K562 (cell line): ENCODE results near the gene SON. TPM values are rescaled to one million over a fixed set of nuclear protein-coding genes. Genes with fewer than 3 reads are reported as not detected.

Experiments used
- ATAC-seq: fragments of 200-7000 bp; cut with Tn5 transposase; 3 replicates; pipeline ENCODE4 v1.9.1; 2020; ENCODE audit warnings: moderate library complexity
- BruUV-seq: library from RNA; stranded (reverse); fragments of 400-500 nt; replicated peaks from 2 replicates; lab custom pipeline; 2021; lab: Mats Ljungman, UMichigan
- CTCF ChIA-PET: fragments of 300-600 bp; formaldehyde crosslinking; extraction: SDS; loops from one replicate; lab custom pipeline; 2021; ENCODE audit warnings: low intra/inter-chr PET ratio; lab: Yijun Ruan, JAX
- POLR2A ChIA-PET: fragments of 300-600, 350-650 bp; sonication (Branson Sonifier 250); formaldehyde crosslinking; extraction: SDS; loops from one replicate; lab custom pipeline; 2021; ENCODE audit warnings: antibody characterized with exemption, inconsistent platforms; lab: Yijun Ruan, JAX
- DNase-seq, 4 experiments: peaks; one replicate each; pipeline versions ENCODE4 v3.0.0 to v3.0.0-alpha.2; 2011 to 2018; ENCODE audit warnings: low spot score in 3 of 4, mixed read lengths in 3 of 4; ENCODE audit errors: extremely low read depth in 1 of 4
- FAIRE-seq: peaks from 2 replicates; lab custom pipeline; 2011; peaks lifted over from hg19 to GRCh38; lab: Jason Lieb, UNC
- H2AFZ ChIP-seq: 2 replicates; pipeline ENCODE4 v1.6.0; 2011; ENCODE audit warnings: low read depth, low read length, control low read depth, inconsistent platforms
- H3K27ac ChIP-seq: fragments of 200-600 bp; 3 replicates; pipeline ENCODE4 v1.8.0; 2011; ENCODE audit warnings: low read depth, mild to moderate bottlenecking, control low read depth, inconsistent platforms, low read length, moderate library complexity, mixed read lengths; ENCODE audit errors: extremely low read depth
- H3K27me3 ChIP-seq, 2 experiments: fragments of 300-600 bp in 1 of 2; 2 replicates in 1 of 2; 3 replicates in 1 of 2; pipeline versions ENCODE4 v1.6.0 to v1.8.0; 2011; ENCODE audit warnings: inconsistent platforms in 2 of 2, low read length in 2 of 2, mild to moderate bottlenecking in 1 of 2, mixed read lengths in 1 of 2, moderate library complexity in 1 of 2; ENCODE audit not compliant: control insufficient read depth in 2 of 2, insufficient read depth in 2 of 2
- H3K36me3 ChIP-seq: fragments of 300-600 bp; 3 replicates; pipeline ENCODE4 v1.8.0; 2011; ENCODE audit warnings: mild to moderate bottlenecking, low read length, inconsistent platforms; ENCODE audit not compliant: control insufficient read depth, insufficient read depth
- H3K4me1 ChIP-seq, 2 experiments: fragments of 200-600 bp in 1 of 2; replicated peaks in 1 of 2; 2 replicates in 1 of 2; 3 replicates in 1 of 2; pipeline versions ENCODE4 v1.5.1 to v1.8.0; 2011; ENCODE audit warnings: inconsistent platforms in 2 of 2, low read length in 2 of 2, mild to moderate bottlenecking in 1 of 2, mixed read lengths in 1 of 2, moderate library complexity in 1 of 2; ENCODE audit not compliant: control insufficient read depth in 2 of 2, insufficient read depth in 2 of 2
- H3K4me2 ChIP-seq: 2 replicates; pipeline ENCODE4 v1.6.1; 2011; ENCODE audit warnings: low read length, control low read depth, inconsistent platforms, mixed read lengths; ENCODE audit not compliant: insufficient read depth
- H3K4me3 ChIP-seq: fragments of 200-600 bp; sonication (generic), shearing (Covaris generic); 2 replicates; pipeline ENCODE4 v1.5.1; 2016; ENCODE audit warnings: control low read depth, inconsistent platforms
- H3K79me2 ChIP-seq: fragments of 200-600 bp; 3 replicates; pipeline ENCODE4 v1.8.0; 2011; ENCODE audit warnings: low read length, inconsistent platforms; ENCODE audit not compliant: control insufficient read depth, insufficient read depth
- H3K9ac ChIP-seq, 2 experiments: 2 replicates each; pipeline versions ENCODE4 v1.6.0 to v1.6.1; 2011; ENCODE audit warnings: low read depth in 2 of 2, low read length in 2 of 2, control low read depth in 1 of 2, inconsistent platforms in 1 of 2, mild to moderate bottlenecking in 1 of 2, mixed read lengths in 1 of 2; ENCODE audit not compliant: insufficient read depth in 1 of 2
- H3K9me1 ChIP-seq: one replicate; pipeline ENCODE4 v1.6.0; 2011; ENCODE audit warnings: inconsistent platforms, mild to moderate bottlenecking, low read length, moderate library complexity; ENCODE audit not compliant: control insufficient read depth, insufficient read depth
- H3K9me3 ChIP-seq: replicated peaks from 2 replicates; pipeline ENCODE4 v1.5.1; 2011; ENCODE audit warnings: low read depth, low read length, inconsistent platforms; ENCODE audit not compliant: control insufficient read depth, insufficient read depth
- H4K20me1 ChIP-seq: replicated peaks from 2 replicates; pipeline ENCODE4 v1.6.1; 2011; ENCODE audit warnings: low read length, inconsistent platforms, mixed read lengths; ENCODE audit not compliant: control insufficient read depth, insufficient read depth
- ETS2 ChIP-seq: IDR thresholded peaks from 2 replicates; pipeline ENCODE4 v1.6.1; 2016; ENCODE audit warnings: borderline replicate concordance, missing genetic modification characterization, mild to moderate bottlenecking, moderate library complexity, missing compliant biosample characterization; ENCODE audit not compliant: poor library complexity, severe bottlenecking
- EWSR1 ChIP-seq: fragments of 450-650 bp; IDR thresholded peaks from 2 replicates; pipeline ENCODE4 v1.6.1; 2018; ENCODE audit warnings: borderline replicate concordance, mild to moderate bottlenecking, low read depth, moderate library complexity; ENCODE audit not compliant: partially characterized antibody
- FOXK1 ChIP-seq: sonication (generic); formaldehyde crosslinking; IDR thresholded peaks from 2 replicates; pipeline ENCODE4 v1.8.0; 2022; ENCODE audit warnings: missing genetic modification reagents, mild to moderate bottlenecking, borderline replicate concordance
- ILK ChIP-seq: fragments of 450-650 bp; IDR thresholded peaks from 2 replicates; pipeline ENCODE4 v1.6.1; 2016; ENCODE audit warnings: missing genetic modification characterization, low read depth, mild to moderate bottlenecking, missing compliant biosample characterization, moderate library complexity, borderline replicate concordance
- MCM5 ChIP-seq: fragments of 450-650 bp; IDR thresholded peaks from 2 replicates; pipeline ENCODE4 v1.6.1; 2016; ENCODE audit warnings: low read depth
- MYNN ChIP-seq, 2 experiments: sonication (generic); formaldehyde crosslinking in 1 of 2; IDR thresholded peaks; 2 replicates each; pipeline versions ENCODE4 v1.5.0 to v1.6.1; 2016 to 2020; ENCODE audit warnings: antibody characterized with exemption in 1 of 2, missing genetic modification reagents in 1 of 2
- POLR2B ChIP-seq: fragments of 450-650 bp; IDR thresholded peaks from 2 replicates; pipeline ENCODE4 v1.6.1; 2018; ENCODE audit warnings: low read depth; ENCODE audit not compliant: partially characterized antibody
- POLR2G ChIP-seq: fragments of 200-400 bp; formaldehyde crosslinking; IDR thresholded peaks from 2 replicates; pipeline ENCODE4 v1.6.1; 2017; ENCODE audit warnings: low read depth, mild to moderate bottlenecking, antibody characterized with exemption, low read length, moderate library complexity
- SP1 ChIP-seq: sonication (generic); formaldehyde crosslinking; IDR thresholded peaks from 2 replicates; pipeline ENCODE4 v1.8.1; 2022; ENCODE audit warnings: mild to moderate bottlenecking, missing genetic modification reagents
- TEAD2 ChIP-seq: fragments of 450-650 bp; IDR thresholded peaks from 2 replicates; pipeline ENCODE4 v1.6.1; 2016; ENCODE audit warnings: missing genetic modification characterization, control low read depth, missing compliant biosample characterization
- U2AF1 ChIP-seq: fragments of 200-400 bp; formaldehyde crosslinking; optimal IDR thresholded peaks from 2 replicates; pipeline ENCODE3; 2017; ENCODE audit warnings: mild to moderate bottlenecking, low read depth, low read length, moderate library complexity
- ZKSCAN3 ChIP-seq: fragments of 250-450 bp; sonication (Bioruptor Pico); IDR thresholded peaks from 2 replicates; pipeline ENCODE4 v1.4.0; 2020
- ZNF668 ChIP-seq: fragments of 250-450 bp; sonication (Bioruptor Pico); IDR thresholded peaks from 2 replicates; pipeline ENCODE4 v1.8.0; 2022; ENCODE audit warnings: mild to moderate bottlenecking, inconsistent platforms
- WGBS: fragments of 100-300 bp; shearing (Covaris generic); methylation state at CpG from one replicate; pipeline ENCODE4 v1.1.6; 2016; ENCODE audit warnings: low coverage, mixed read lengths; ENCODE audit not compliant: insufficient coverage; ENCODE audit errors: missing lambda C conversion rate; 5-methylcytosine and 5-hydroxymethylcytosine counted together
- in situ Hi-C: fragments of 300-500 bp; cut with MboI; formaldehyde crosslinking; loops from 4 replicates; pipeline ENCODE4 v1.15.0; 2018; ENCODE audit warnings: inconsistent platforms, mixed read lengths
- intact Hi-C: fragments of 100-400 bp; cut with micrococcal nuclease; formaldehyde crosslinking; loops from 2 replicates; pipeline ENCODE4 v1.14.2; 2022
- polyA plus RNA-seq, 8 experiments: library from polyadenylated mRNA; depleted of rRNA in 4 of 8; stranded (reverse) in 5 of 8; unstranded in 3 of 8; fragments of >200 nt; fragmentation: Nextera tagmentation in 2 of 8; fragmentation: Illumina TruSeq in 1 of 8; extraction: Ambion mirVana in 2 of 8; extraction: Trizol in 1 of 8; gene quantifications; 2 replicates each; pipeline versions ENCODE4 v1.2.1 to v1.2.3, GENCODE V29; 2011 to 2014; ENCODE audit warnings: inconsistent platforms in 1 of 8, missing spikeins in 1 of 8
- total RNA-seq, 7 experiments: library from RNA; depleted of rRNA in 6 of 7; stranded (reverse); fragments of >200 nt in 6 of 7; fragmentation: Illumina TruSeq in 2 of 7; extraction: Trizol in 2 of 7; gene quantifications; 2 replicates each; pipeline versions ENCODE4 v1.2.1 to v1.2.3, GENCODE V29; 2011 to 2021; ENCODE audit warnings: low replicate concordance in 1 of 7
- TF ChIP-seq, protein P1 (sequence below), 3 experiments: IDR thresholded peaks in 2 of 3; conservative IDR thresholded peaks in 1 of 3; 2 replicates each; pipeline ENCODE4 v1.5.1; 2011 to 2012; ENCODE audit warnings: low read length in 3 of 3, mild to moderate bottlenecking in 3 of 3, control low read depth in 2 of 3, improper control_type of control experiment in 1 of 3, inconsistent platforms in 1 of 3, low read depth in 1 of 3, mixed read lengths in 1 of 3, moderate library complexity in 1 of 3; ENCODE audit not compliant: insufficient read depth in 2 of 3
- TF ChIP-seq, protein P2 (sequence below), 2 experiments: fragments of 450-650 bp in 1 of 2; sonication (generic) in 1 of 2; formaldehyde crosslinking; conservative IDR thresholded peaks; 2 replicates each; pipeline versions ENCODE4 v1.4.0 to v1.8.1; 2020 to 2022; ENCODE audit warnings: mild to moderate bottlenecking in 1 of 2, missing genetic modification reagents in 1 of 2
- TF ChIP-seq, protein P3 (sequence below): IDR thresholded peaks from 3 replicates; pipeline ENCODE4 v1.6.1; 2011; ENCODE audit warnings: borderline replicate concordance, mild to moderate bottlenecking; ENCODE audit not compliant: insufficient read length, insufficient read depth

Gene SON
- total and polyA plus RNA-seq, 9 of the 15 experiments (the other 6 are each of a cell fraction or from before 2014, with no cell fraction given) = 105 to 742 (median 187) TPM

DNA sequence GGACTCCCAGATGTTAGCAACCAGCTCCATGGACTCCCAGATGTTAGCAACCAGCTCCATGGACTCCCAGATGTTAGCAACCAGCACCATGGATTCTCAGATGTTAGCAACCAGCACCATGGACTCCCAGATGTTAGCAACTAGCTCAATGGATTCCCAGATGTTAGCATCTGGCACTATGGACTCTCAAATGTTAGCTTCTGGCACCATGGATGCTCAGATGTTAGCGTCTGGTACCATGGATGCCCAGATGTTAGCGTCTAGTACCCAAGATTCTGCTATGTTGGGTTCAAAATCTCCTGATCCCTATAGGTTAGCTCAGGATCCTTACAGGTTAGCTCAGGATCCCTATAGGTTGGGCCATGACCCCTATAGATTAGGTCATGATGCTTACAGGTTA lies 8.8 kb downstream of the SON start:
- in situ Hi-C loops = no loop called here
- FAIRE-seq = no peak
- H3K79me2 ChIP-seq = peaks cover 97% of the 10 kb centered on the region
- no peaks in the 10 kb centered on the region for H3K27me3 ChIP-seq
- TF ChIP-seq TEAD2 (tag) (no peak), U2AF1 (no peak), MCM5 (no peak), POLR2B (peak; percentile 8), ZNF668 (no peak), MYNN (IDR thresholded peaks at IDR 0.05) (peak; percentile 21; the same call in 1 of the 2 replicates), MYNN (CRISPR knock-in tag; IDR thresholded peaks at IDR 0.05) (no peak), ZKSCAN3 (CRISPR knock-in tag) (no peak), ILK (tag) (no peak), SP1 (CRISPR knock-in tag) (0 out of 2 replicates have a peak, but pooled peaks have one; percentile 46), EWSR1 (no peak), ETS2 (tag) (no peak), FOXK1 (CRISPR knock-in tag) (0 out of 2 replicates have a peak, but pooled peaks have one; percentile 69), POLR2G (peak; percentile 24; the same call in 1 of the 2 replicates)
- TF ChIP-seq, protein P1, sequence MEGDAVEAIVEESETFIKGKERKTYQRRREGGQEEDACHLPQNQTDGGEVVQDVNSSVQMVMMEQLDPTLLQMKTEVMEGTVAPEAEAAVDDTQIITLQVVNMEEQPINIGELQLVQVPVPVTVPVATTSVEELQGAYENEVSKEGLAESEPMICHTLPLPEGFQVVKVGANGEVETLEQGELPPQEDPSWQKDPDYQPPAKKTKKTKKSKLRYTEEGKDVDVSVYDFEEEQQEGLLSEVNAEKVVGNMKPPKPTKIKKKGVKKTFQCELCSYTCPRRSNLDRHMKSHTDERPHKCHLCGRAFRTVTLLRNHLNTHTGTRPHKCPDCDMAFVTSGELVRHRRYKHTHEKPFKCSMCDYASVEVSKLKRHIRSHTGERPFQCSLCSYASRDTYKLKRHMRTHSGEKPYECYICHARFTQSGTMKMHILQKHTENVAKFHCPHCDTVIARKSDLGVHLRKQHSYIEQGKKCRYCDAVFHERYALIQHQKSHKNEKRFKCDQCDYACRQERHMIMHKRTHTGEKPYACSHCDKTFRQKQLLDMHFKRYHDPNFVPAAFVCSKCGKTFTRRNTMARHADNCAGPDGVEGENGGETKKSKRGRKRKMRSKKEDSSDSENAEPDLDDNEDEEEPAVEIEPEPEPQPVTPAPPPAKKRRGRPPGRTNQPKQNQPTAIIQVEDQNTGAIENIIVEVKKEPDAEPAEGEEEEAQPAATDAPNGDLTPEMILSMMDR (IDR thresholded peaks at IDR 0.05 in 2 of 3, conservative IDR thresholded peaks at IDR 0.05 in 1 of 3; ENCODE audit: insufficient read depth in 2 of 3, low read depth in 1 of 3, low read length in 3 of 3) = no peak
- TF ChIP-seq, protein P2, sequence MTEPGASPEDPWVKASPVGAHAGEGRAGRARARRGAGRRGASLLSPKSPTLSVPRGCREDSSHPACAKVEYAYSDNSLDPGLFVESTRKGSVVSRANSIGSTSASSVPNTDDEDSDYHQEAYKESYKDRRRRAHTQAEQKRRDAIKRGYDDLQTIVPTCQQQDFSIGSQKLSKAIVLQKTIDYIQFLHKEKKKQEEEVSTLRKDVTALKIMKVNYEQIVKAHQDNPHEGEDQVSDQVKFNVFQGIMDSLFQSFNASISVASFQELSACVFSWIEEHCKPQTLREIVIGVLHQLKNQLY (CRISPR knock-in tag; conservative IDR thresholded peaks at IDR 0.05) = no peak
- TF ChIP-seq, protein P3, sequence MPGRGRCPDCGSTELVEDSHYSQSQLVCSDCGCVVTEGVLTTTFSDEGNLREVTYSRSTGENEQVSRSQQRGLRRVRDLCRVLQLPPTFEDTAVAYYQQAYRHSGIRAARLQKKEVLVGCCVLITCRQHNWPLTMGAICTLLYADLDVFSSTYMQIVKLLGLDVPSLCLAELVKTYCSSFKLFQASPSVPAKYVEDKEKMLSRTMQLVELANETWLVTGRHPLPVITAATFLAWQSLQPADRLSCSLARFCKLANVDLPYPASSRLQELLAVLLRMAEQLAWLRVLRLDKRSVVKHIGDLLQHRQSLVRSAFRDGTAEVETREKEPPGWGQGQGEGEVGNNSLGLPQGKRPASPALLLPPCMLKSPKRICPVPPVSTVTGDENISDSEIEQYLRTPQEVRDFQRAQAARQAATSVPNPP = no peak
- DNase-seq = no peak
- H3K9ac ChIP-seq = no peak overlapping the region
- peaks cover 0 to 9% of the 10 kb centered on the region in 2 experiments; a peak in 1 of 5 replicates for H3K4me1 ChIP-seq
- no peak for ATAC-seq
- H3K4me2 ChIP-seq = no peak overlapping the region
- CTCF ChIA-PET = no interaction called here
- no peak overlapping the region for H3K4me3 ChIP-seq
- no TSS peak for BruUV-seq
- peaks cover 97% of the 10 kb centered on the region for H3K36me3 ChIP-seq
- H4K20me1 ChIP-seq = 0 out of 2 replicates have a peak, but pooled peaks cover 4% of the 10 kb centered on the region
- no peaks in the 10 kb centered on the region for H3K9me1 ChIP-seq
- peaks cover 31% of the 10 kb centered on the region for H3K9me3 ChIP-seq
- no peak overlapping the region for H2AFZ ChIP-seq
- intact Hi-C loops = no loop called here
- H3K27ac ChIP-seq = no peak overlapping the region
- POLR2A ChIA-PET = interaction anchor here (1.1 to 10.6 kb wide), 8 partner anchors 8 to 320 kb away, joined by 3 to 130 read pairs (median 4); partner anchors contain the start of genes DNAJC28, GART, SON and TMEM50B
- 92% methylated on average over 2 of the region's 2 CpGs for WGBS
